ENCODE results near the gene ERICH4. TPM values are rescaled to one million over a fixed set of nuclear protein-coding genes. Genes with fewer than 3 reads are reported as not detected.

The ERICH4 gene
- total RNA-seq, 4 donors from 2014 or later: not detected

- Histone ChIP-seq H3K27ac (no peak overlapping the region), H3K4me1 (peaks cover 3 to 10% of the 10 kb centered on the region in 2 donors), H3K4me3 (no peak overlapping the region), H3K27me3 (no peaks in the 10 kb centered on the region), H3K36me3 (peaks cover 0 to 85% of the 10 kb centered on the region in 2 donors), H3K9me3 (no peaks in the 10 kb centered on the region)
- in situ Hi-C loops (cut with MboI; ENCODE audit: low sequenced_read_pairs in 4 of 4) (no loop called here), intact Hi-C loops (cut with DNase I; ENCODE audit: low total_unique reads) (no loop called here)
- TF ChIP-seq, protein P1, sequence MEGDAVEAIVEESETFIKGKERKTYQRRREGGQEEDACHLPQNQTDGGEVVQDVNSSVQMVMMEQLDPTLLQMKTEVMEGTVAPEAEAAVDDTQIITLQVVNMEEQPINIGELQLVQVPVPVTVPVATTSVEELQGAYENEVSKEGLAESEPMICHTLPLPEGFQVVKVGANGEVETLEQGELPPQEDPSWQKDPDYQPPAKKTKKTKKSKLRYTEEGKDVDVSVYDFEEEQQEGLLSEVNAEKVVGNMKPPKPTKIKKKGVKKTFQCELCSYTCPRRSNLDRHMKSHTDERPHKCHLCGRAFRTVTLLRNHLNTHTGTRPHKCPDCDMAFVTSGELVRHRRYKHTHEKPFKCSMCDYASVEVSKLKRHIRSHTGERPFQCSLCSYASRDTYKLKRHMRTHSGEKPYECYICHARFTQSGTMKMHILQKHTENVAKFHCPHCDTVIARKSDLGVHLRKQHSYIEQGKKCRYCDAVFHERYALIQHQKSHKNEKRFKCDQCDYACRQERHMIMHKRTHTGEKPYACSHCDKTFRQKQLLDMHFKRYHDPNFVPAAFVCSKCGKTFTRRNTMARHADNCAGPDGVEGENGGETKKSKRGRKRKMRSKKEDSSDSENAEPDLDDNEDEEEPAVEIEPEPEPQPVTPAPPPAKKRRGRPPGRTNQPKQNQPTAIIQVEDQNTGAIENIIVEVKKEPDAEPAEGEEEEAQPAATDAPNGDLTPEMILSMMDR (IDR thresholded peaks at IDR 0.05 in 4 of 5, conservative IDR thresholded peaks at IDR 0.05 in 1 of 5): no peak
- no peak for TF ChIP-seq POLR2A (IDR thresholded peaks at IDR 0.05)
- no peak for ATAC-seq
- DNase-seq: no peak
Observed at GRCh38 chr19:41422456-41422855, 20.5 kb upstream of the ERICH4 start.

GRCh38 chr19:41422955-41423354 is 20.0 kb upstream of the ERICH4 start:
- Histone ChIP-seq H3K4me1 (peaks cover 8 to 13% of the 10 kb centered on the region in 2 donors), H3K27ac (no peak overlapping the region), H3K9me3 (no peaks in the 10 kb centered on the region), H3K27me3 (no peaks in the 10 kb centered on the region), H3K36me3 (peaks cover 0 to 84% of the 10 kb centered on the region in 2 donors), H3K4me3 (no peak overlapping the region)
- ATAC-seq (no peak), DNase-seq (no peak)
- no peak for TF ChIP-seq POLR2A (IDR thresholded peaks at IDR 0.05)
- TF ChIP-seq, protein P1 (IDR thresholded peaks at IDR 0.05 in 4 of 5, conservative IDR thresholded peaks at IDR 0.05 in 1 of 5): no peak
- in situ Hi-C loops (cut with MboI; ENCODE audit: low sequenced_read_pairs in 4 of 4) (no loop called here), intact Hi-C loops (cut with DNase I; ENCODE audit: low total_unique reads) (no loop called here)

DNA sequence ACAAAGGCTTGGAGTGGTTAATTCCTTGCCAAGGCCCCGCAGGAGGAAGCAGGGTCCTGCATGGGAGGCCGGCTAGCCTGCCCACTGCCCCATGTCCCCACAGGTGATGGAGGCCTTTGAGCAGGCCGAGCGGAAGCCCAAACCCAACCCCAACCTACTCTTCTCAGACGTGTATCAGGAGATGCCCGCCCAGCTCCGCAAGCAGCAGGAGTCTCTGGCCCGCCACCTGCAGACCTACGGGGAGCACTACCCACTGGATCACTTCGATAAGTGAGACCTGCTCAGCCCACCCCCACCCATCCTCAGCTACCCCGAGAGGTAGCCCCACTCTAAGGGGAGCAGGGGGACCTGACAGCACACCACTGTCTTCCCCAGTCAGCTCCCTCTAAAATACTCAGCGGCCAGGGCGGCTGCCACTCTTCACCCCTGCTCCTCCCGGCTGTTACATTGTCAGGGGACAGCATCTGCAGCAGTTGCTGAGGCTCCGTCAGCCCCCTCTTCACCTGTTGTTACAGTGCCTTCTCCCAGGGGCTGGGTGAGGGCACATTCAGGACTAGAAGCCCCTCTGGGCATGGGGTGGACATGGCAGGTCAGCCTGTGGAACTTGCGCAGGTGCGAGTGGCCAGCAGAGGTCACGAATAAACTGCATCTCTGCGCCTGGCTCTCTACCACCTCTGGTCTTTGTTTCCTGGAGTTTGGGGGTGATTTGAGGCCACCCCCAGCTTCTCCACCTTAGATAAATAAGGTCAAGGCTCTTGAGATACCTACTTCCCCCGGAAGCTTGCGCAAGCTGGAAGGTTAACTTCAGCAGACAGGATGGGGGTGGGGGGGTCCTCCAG is 18.4 kb upstream of the ERICH4 start:
- TF ChIP-seq POLR2A (IDR thresholded peaks at IDR 0.05): no peak
- TF ChIP-seq, protein P1 (IDR thresholded peaks at IDR 0.05 in 4 of 5, conservative IDR thresholded peaks at IDR 0.05 in 1 of 5): no peak
- in situ Hi-C loops (cut with MboI; ENCODE audit: low sequenced_read_pairs in 4 of 4): no loop called here
- peaks cover 0 to 68% of the 10 kb centered on the region in 2 donors for H3K36me3 ChIP-seq

GRCh38 chr19:41425174-41426115 is 17.5 kb upstream of the ERICH4 start:
- TF ChIP-seq POLR2A (IDR thresholded peaks at IDR 0.05): no peak
- TF ChIP-seq, protein P1 (IDR thresholded peaks at IDR 0.05 in 4 of 5, conservative IDR thresholded peaks at IDR 0.05 in 1 of 5): no peak
- intact Hi-C loops (cut with DNase I; ENCODE audit: low total_unique reads) (no loop called here), in situ Hi-C loops (cut with MboI; ENCODE audit: low sequenced_read_pairs in 4 of 4) (no loop called here)
- Histone ChIP-seq H3K4me3 (no peak overlapping the region), H3K36me3 (peaks cover 0 to 59% of the 10 kb centered on the region in 2 donors), H3K9me3 (no peaks in the 10 kb centered on the region), H3K27me3 (no peaks in the 10 kb centered on the region), H3K27ac (no peak overlapping the region), H3K4me1 (peaks cover 8 to 19% of the 10 kb centered on the region in 2 donors)
- ATAC-seq (no peak), DNase-seq (no peak)

More for the DNA sequence above, 18.4 kb upstream of the ERICH4 start:
- Histone ChIP-seq H3K4me1 (peaks cover 8 to 19% of the 10 kb centered on the region in 2 donors), H3K27me3 (no peaks in the 10 kb centered on the region), H3K9me3 (no peaks in the 10 kb centered on the region), H3K27ac (no peak overlapping the region), H3K4me3 (no peak overlapping the region)
- no peak for ATAC-seq
- no peak for DNase-seq
- intact Hi-C loops (cut with DNase I; ENCODE audit: low total_unique reads): no loop called here

Measured in gastrocnemius medialis (tissue), 4 donors.